ENCODE results near the gene PDLIM3.

The PDLIM3 gene

DNA sequence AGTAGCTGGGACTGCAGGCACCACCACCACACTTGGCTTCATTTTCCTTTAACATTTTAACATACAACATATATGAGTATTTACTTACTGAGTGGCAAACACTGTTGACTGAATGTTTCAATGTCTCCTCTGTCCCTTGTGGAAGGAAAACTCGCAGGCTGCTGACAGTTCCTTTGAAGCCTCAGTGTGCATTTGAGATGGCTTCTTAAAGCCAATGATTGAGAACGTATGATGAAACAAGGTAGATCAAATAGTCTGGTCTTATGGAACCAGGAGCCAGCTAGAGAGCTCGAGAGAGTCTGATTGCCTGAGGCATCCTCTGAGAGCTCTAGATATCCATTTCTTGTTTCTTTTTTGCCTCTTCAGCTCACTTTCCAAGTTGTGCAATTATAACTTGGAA lies 43.0 kb upstream of the PDLIM3 start:
- TF ChIP-seq EGR1 (IDR thresholded peaks at IDR 0.05): no peak
- no peak for TF ChIP-seq RAD21 (IDR thresholded peaks at IDR 0.05; ENCODE audit: low read depth)
- no peak for TF ChIP-seq TAF1 (IDR thresholded peaks at IDR 0.05; ENCODE audit: low read depth)
- TF ChIP-seq EP300 (IDR thresholded peaks at IDR 0.05; ENCODE audit: borderline replicate concordance): no peak
- TF ChIP-seq, protein P1, sequence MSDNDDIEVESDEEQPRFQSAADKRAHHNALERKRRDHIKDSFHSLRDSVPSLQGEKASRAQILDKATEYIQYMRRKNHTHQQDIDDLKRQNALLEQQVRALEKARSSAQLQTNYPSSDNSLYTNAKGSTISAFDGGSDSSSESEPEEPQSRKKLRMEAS (IDR thresholded peaks at IDR 0.05): no peak
- TF ChIP-seq CREB1 (IDR thresholded peaks at IDR 0.05; ENCODE audit: low read depth): no peak
- no peak for TF ChIP-seq TEAD4 (IDR thresholded peaks at IDR 0.05)
- no peak for TF ChIP-seq CEBPB (IDR thresholded peaks at IDR 0.05)
- TF ChIP-seq, protein P2, sequence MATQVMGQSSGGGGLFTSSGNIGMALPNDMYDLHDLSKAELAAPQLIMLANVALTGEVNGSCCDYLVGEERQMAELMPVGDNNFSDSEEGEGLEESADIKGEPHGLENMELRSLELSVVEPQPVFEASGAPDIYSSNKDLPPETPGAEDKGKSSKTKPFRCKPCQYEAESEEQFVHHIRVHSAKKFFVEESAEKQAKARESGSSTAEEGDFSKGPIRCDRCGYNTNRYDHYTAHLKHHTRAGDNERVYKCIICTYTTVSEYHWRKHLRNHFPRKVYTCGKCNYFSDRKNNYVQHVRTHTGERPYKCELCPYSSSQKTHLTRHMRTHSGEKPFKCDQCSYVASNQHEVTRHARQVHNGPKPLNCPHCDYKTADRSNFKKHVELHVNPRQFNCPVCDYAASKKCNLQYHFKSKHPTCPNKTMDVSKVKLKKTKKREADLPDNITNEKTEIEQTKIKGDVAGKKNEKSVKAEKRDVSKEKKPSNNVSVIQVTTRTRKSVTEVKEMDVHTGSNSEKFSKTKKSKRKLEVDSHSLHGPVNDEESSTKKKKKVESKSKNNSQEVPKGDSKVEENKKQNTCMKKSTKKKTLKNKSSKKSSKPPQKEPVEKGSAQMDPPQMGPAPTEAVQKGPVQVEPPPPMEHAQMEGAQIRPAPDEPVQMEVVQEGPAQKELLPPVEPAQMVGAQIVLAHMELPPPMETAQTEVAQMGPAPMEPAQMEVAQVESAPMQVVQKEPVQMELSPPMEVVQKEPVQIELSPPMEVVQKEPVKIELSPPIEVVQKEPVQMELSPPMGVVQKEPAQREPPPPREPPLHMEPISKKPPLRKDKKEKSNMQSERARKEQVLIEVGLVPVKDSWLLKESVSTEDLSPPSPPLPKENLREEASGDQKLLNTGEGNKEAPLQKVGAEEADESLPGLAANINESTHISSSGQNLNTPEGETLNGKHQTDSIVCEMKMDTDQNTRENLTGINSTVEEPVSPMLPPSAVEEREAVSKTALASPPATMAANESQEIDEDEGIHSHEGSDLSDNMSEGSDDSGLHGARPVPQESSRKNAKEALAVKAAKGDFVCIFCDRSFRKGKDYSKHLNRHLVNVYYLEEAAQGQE (IDR thresholded peaks at IDR 0.05; ENCODE audit: low read depth): no peak
- no peak for TF ChIP-seq YY1 (IDR thresholded peaks at IDR 0.05; ENCODE audit: low read depth)
- no peak for TF ChIP-seq TCF12 (IDR thresholded peaks at IDR 0.05; ENCODE audit: low read depth)
- TF ChIP-seq NFIC (IDR thresholded peaks at IDR 0.05): no peak

DNA sequence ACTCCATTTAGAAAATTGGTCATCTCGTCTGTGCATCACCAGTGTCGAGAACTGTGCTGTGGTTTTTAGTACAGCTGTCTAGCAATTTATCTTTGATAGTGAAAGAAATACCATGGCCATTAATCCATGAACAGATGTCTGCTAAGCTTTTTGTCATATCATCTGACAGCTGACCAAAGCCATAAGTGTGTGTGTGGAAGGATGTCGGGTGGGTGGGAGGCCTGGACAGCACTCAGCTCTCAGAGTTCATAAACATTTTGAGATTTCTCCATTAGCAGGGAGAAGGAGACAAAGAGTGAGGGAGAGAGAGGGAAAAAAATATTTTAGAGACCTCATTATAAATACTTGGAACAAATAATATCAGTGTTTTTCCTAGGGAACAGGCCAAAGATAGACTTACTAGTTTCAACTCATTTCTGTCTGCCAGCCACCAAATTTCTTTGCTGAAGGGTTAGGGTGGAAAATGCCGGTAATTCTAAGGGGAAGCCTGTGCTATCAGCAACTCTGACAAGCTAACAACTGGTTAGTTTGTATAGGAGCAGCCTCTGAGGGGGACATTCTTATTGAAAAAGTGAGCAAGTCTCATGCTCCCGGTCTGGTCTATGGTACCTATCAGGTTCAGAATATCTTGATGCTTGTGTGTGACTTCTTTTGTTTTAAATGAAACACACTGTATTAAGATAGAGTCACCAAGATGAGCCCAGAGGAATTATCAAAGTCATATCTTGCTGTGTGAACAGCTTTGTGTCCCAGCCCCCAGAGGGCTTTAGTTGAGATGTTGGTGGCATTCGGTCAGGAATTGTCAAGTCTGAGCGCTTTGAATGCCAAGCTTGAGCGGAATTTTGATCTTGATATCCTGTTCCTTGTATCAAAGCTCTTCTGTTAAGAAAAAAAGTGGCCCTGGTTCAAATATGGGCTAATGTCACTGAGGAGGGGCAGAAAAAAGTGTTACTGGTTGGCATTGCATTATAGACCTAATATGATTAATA lies 41.9 kb upstream of the PDLIM3 start:
- TF ChIP-seq YY1 (IDR thresholded peaks at IDR 0.05; ENCODE audit: low read depth): no peak

DNA sequence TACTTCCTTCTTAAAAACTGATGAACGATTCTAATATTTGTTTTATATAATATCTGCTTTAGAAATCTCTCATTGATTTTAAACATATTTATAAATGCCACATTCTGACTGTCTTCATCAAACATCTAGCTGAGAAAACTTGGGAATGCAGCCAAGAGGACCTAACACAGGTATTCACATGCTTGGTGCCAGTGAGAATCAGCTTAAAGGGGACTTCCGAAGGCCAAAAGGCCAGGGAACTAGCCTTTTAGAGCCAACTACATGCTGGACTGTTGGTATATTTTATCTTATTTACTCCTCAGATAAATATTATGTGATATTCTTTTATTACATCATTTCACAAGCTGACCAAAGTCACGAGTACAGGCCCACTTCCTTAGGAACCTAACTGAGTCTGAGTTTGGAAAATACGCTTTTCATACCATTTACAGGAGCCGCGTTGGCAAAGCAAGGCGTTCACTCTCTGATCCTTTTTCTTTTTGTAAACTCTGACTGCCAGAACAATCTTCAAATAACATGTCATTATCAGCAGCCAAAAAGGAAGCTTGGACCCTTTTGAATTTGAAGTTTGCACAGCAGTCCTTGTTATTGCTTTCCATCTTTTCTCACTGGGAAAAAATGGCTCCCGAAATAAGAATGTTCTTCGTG lies 41.1 kb upstream of the PDLIM3 start:
- TF ChIP-seq EGR1 (IDR thresholded peaks at IDR 0.05): no peak
- TF ChIP-seq CREB1 (IDR thresholded peaks at IDR 0.05; ENCODE audit: low read depth): no peak
- TF ChIP-seq ZBTB7A (IDR thresholded peaks at IDR 0.05; ENCODE audit: low read depth): no peak
- TF ChIP-seq, protein P1 (IDR thresholded peaks at IDR 0.05): no peak
- TF ChIP-seq, protein P2 (IDR thresholded peaks at IDR 0.05; ENCODE audit: low read depth): no peak
- no peak for TF ChIP-seq TCF12 (IDR thresholded peaks at IDR 0.05; ENCODE audit: low read depth)
- TF ChIP-seq TAF1 (IDR thresholded peaks at IDR 0.05; ENCODE audit: low read depth): no peak
- TF ChIP-seq TEAD4 (IDR thresholded peaks at IDR 0.05): no peak
- TF ChIP-seq YY1 (IDR thresholded peaks at IDR 0.05; ENCODE audit: low read depth): no peak
- TF ChIP-seq FOXM1 (IDR thresholded peaks at IDR 0.05; ENCODE audit: borderline replicate concordance, low read depth): no peak
- TF ChIP-seq NFIC (IDR thresholded peaks at IDR 0.05): no peak
- no peak for TF ChIP-seq EP300 (IDR thresholded peaks at IDR 0.05; ENCODE audit: borderline replicate concordance)
- TF ChIP-seq CEBPB (IDR thresholded peaks at IDR 0.05): no peak

DNA sequence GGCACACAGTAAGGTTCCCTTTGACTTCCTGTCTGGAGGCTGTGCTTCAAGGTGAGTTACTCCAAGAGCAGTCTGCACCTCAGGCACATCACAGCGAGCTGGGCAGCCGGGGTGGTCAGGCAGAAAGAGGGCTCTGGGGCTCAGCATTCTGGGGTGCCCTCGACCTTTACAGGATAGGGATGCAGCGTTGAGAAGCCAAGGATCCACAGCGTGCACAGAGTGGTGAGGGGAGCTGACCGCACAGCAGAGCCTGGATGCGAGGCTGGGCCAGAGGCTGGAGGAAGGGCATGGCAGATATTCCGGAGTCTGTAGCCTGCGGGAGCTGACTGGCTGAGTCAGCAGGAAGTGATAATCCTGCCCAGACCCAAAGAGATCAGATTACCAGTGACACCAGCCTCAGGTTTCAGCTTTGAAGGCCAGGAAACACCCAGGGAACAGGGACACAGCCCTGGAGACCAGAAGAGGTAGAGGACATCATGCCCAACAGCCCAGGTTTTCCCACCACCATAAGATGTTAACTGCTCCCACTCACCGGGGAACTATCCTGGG lies 38.4 kb upstream of the PDLIM3 start:
- TF ChIP-seq EP300 (IDR thresholded peaks at IDR 0.05; ENCODE audit: borderline replicate concordance) (no peak; the same call in 1 of the 2 replicates), CEBPB (IDR thresholded peaks at IDR 0.05) (no peak), RAD21 (IDR thresholded peaks at IDR 0.05; ENCODE audit: low read depth) (no peak), FOXM1 (IDR thresholded peaks at IDR 0.05; ENCODE audit: borderline replicate concordance, low read depth) (no peak), NFIC (IDR thresholded peaks at IDR 0.05) (no peak), TCF12 (IDR thresholded peaks at IDR 0.05; ENCODE audit: low read depth) (no peak), TEAD4 (IDR thresholded peaks at IDR 0.05) (no peak), ZBTB7A (IDR thresholded peaks at IDR 0.05; ENCODE audit: low read depth) (no peak), EGR1 (IDR thresholded peaks at IDR 0.05) (no peak)
- TF ChIP-seq, protein P3, sequence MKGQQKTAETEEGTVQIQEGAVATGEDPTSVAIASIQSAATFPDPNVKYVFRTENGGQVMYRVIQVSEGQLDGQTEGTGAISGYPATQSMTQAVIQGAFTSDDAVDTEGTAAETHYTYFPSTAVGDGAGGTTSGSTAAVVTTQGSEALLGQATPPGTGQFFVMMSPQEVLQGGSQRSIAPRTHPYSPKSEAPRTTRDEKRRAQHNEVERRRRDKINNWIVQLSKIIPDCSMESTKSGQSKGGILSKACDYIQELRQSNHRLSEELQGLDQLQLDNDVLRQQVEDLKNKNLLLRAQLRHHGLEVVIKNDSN (IDR thresholded peaks at IDR 0.05): no peak

DNA sequence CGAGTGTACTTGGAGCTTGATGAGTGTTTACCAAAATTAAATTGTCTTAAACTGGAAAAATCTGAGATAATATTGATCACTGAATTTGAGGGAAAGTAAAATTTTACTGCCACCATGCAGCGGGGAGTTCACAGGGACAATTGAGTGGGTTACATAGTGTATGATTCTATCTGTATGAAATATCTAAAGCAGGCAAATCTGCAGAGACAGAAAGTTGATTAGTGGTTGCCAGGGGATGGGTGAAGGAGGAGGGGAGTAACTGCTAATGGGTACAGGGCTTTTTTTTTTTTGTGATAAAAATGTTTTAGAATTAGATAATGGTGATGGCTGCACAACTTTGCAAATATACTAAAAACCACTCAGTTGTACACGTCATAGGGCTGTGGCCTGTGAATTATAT lies 35.4 kb upstream of the PDLIM3 start:
- TF ChIP-seq CREB1 (IDR thresholded peaks at IDR 0.05; ENCODE audit: low read depth) (no peak), TEAD4 (IDR thresholded peaks at IDR 0.05) (no peak), EGR1 (IDR thresholded peaks at IDR 0.05) (no peak), ZBTB7A (IDR thresholded peaks at IDR 0.05; ENCODE audit: low read depth) (no peak)
- TF ChIP-seq, protein P2 (IDR thresholded peaks at IDR 0.05; ENCODE audit: low read depth): no peak
- TF ChIP-seq, protein P1 (IDR thresholded peaks at IDR 0.05): no peak
